ENCODE data around the gene TTN.

Gene TTN

DNA sequence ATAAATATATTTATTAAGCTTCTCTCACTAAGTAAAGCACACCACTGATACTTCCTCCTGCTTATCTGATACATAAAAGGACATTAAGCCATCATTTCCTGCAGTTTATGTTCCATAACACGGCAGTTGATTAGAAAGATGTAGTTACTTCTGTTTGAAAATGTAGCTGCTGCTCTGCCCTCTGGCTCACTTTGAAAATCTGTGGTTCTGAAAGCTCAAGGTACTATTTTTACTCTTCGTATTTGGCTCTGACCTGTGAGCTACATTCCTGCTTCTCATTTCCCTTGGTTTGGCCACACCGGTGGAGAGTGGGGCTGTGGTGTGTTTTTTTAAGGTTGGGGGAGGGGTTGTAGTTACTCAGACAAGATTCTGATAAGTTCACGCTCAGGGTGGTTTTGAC lies 12.8 kb upstream of the TTN start:
- ChIA-PET CTCF (no interaction called here), POLR2A (ENCODE audit: low non-redundant PET) (no interaction called here)
- no peak for TF ChIP-seq CTCF (conservative IDR thresholded peaks at IDR 0.05; ENCODE audit: low read depth)
- no peak for DNase-seq (ENCODE audit: low spot score)
- no peak overlapping the region for H3K27ac ChIP-seq

DNA sequence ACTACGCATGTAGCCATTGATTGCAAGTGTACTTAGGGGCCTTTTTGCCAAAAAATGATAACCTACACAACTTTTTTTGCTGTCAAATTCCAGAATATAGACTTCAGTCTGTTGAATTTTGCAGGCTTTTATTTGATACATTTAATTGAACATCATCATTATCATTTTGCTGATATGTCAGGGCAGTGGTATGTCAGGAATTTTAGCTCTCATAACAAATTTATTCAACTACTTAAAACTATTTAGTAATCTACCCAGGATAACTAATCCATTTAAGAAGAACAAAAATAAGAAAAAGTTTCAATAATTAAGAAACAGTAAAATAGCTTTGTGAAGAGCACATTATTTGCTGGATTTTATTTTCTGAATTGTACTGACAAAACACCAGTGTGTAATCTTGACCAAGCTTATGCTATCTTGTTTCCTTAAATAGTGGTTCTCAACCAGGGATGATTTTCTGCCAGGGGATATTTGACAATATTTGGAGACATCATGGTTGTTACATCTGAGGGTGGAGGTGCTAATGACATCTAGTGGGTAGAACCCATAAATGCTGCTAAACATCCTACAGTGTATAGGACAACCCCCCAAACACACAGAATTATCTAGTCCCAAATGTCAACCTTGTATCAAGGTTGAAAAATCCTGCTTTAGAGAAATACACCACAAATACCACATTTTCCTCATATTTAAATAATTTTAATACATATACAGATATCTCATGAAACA lies 12.1 kb upstream of the TTN start:
- CTCF ChIA-PET, result no interaction called here
- POLR2A ChIA-PET (ENCODE audit: low non-redundant PET), result no interaction called here
- DNase-seq (ENCODE audit: low spot score), result no peak
- H3K27ac ChIP-seq, result no peak overlapping the region
- TF ChIP-seq CTCF (conservative IDR thresholded peaks at IDR 0.05; ENCODE audit: low read depth), result no peak

- CTCF ChIA-PET, result interaction anchor here (0.7 kb wide), 1 partner anchor 148 kb away, joined by 3 read pairs; no protein-coding TSS in a partner anchor
- DNase-seq (ENCODE audit: low spot score), result no peak
- H3K27ac ChIP-seq, result no peak overlapping the region
- TF ChIP-seq CTCF (conservative IDR thresholded peaks at IDR 0.05; ENCODE audit: low read depth), result no peak
- POLR2A ChIA-PET (ENCODE audit: low non-redundant PET), result no interaction called here
Observed at GRCh38 chr2:178811901-178812300, 4.7 kb upstream of the TTN start.

DNA sequence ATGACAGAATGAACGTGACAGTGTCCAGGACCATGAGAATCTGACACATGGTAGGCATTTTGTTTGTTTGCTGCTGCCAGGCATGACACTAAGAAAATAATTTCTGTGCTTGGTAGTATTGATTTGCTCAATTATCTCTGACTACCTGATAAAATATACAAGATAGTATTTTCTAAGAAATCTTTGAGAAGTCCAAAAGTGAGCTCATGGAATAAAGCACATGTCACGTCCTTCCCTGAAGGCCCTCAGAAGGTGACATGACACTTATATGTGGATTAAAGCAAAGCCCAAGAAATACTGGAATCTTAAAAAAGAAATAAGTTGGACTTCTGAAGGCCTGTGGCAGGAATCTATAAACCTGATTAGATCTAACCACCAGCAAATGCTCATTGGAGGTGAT lies 3.8 kb upstream of the TTN start:
- TF ChIP-seq CTCF (conservative IDR thresholded peaks at IDR 0.05; ENCODE audit: low read depth), result no peak
- DNase-seq (ENCODE audit: low spot score), result no peak
- CTCF ChIA-PET, result interaction anchor here (0.6 kb wide), 1 partner anchor 557 kb away, joined by 3 read pairs; no protein-coding TSS in a partner anchor
- POLR2A ChIA-PET (ENCODE audit: low non-redundant PET), result no interaction called here
- no peak overlapping the region for H3K27ac ChIP-seq

GRCh38 chr2:178810422-178810821 lies 3.2 kb upstream of the TTN start:
- ChIA-PET POLR2A (ENCODE audit: low non-redundant PET) (no interaction called here), CTCF (interaction anchor here (0.5 kb wide), 2 partner anchors 74 to 98 kb away, joined by 3 to 4 read pairs; no protein-coding TSS in a partner anchor)
- no peak overlapping the region for H3K27ac ChIP-seq
- no peak for DNase-seq (ENCODE audit: low spot score)
- no peak for TF ChIP-seq CTCF (conservative IDR thresholded peaks at IDR 0.05; ENCODE audit: low read depth)

DNA sequence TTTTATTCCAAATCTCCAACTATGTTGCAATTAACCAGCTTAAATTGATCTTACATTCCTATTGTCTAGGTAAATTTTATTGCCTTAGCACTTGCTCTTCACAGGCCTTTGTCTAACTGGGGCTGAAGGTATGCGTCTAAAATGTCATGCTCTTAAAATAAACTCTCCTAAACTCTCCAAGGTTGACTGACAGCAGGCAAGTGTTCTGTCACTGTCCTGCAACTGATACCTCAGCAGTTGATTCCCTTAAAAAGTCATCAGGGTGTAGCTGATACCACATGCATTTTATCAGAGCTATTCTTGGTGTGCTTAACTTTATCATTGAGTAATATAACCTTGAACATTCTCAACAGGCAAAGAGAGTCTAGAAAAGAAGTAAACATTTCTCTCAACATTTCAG lies 680 bp downstream of the TTN start:
- no peak for TF ChIP-seq CTCF (conservative IDR thresholded peaks at IDR 0.05; ENCODE audit: low read depth)
- CTCF ChIA-PET, result interaction anchor here (1.0 kb wide), 1 partner anchor 9 kb away, joined by 3 read pairs; no protein-coding TSS in a partner anchor
- POLR2A ChIA-PET (ENCODE audit: low non-redundant PET), result no interaction called here
- no peak overlapping the region for H3K27ac ChIP-seq
- DNase-seq (ENCODE audit: low spot score), result no peak
